Fibroblast of pulmonary artery (primary cell): ENCODE results near the gene MT1E.
A peak's percentile ranks its signal among the peaks of the same experiment; 100 is the strongest.

Source experiments
- DNase-seq: peaks from one replicate; pipeline ENCODE4 v3.0.0-alpha.2; 2010; ENCODE audit warnings: low read depth
- H3K4me3 ChIP-seq: replicated peaks from 2 replicates; pipeline ENCODE4 v1.5.1; 2011; ENCODE audit warnings: low read depth, mild to moderate bottlenecking, control low read depth, low read length, moderate library complexity
- TF ChIP-seq, protein P1 (sequence below): IDR thresholded peaks from 2 replicates; pipeline ENCODE4 v1.5.1; 2011; ENCODE audit warnings: mild to moderate bottlenecking, control low read depth, low read length, inconsistent platforms; ENCODE audit errors: missing control alignments

Gene MT1E

GRCh38 chr16:56607109-56607618, 18.4 kb upstream of the MT1E start:
- peak; percentile 99 for DNase-seq
- TF ChIP-seq, protein P1, sequence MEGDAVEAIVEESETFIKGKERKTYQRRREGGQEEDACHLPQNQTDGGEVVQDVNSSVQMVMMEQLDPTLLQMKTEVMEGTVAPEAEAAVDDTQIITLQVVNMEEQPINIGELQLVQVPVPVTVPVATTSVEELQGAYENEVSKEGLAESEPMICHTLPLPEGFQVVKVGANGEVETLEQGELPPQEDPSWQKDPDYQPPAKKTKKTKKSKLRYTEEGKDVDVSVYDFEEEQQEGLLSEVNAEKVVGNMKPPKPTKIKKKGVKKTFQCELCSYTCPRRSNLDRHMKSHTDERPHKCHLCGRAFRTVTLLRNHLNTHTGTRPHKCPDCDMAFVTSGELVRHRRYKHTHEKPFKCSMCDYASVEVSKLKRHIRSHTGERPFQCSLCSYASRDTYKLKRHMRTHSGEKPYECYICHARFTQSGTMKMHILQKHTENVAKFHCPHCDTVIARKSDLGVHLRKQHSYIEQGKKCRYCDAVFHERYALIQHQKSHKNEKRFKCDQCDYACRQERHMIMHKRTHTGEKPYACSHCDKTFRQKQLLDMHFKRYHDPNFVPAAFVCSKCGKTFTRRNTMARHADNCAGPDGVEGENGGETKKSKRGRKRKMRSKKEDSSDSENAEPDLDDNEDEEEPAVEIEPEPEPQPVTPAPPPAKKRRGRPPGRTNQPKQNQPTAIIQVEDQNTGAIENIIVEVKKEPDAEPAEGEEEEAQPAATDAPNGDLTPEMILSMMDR: no peak
- peak overlapping the region; percentile 23 for H3K4me3 ChIP-seq

- peak overlapping the region; percentile 32 for H3K4me3 ChIP-seq
- no peak for DNase-seq
- TF ChIP-seq, protein P1: no peak
Observed at GRCh38 chr16:56607675-56608042, 17.9 kb upstream of the MT1E start.

DNA sequence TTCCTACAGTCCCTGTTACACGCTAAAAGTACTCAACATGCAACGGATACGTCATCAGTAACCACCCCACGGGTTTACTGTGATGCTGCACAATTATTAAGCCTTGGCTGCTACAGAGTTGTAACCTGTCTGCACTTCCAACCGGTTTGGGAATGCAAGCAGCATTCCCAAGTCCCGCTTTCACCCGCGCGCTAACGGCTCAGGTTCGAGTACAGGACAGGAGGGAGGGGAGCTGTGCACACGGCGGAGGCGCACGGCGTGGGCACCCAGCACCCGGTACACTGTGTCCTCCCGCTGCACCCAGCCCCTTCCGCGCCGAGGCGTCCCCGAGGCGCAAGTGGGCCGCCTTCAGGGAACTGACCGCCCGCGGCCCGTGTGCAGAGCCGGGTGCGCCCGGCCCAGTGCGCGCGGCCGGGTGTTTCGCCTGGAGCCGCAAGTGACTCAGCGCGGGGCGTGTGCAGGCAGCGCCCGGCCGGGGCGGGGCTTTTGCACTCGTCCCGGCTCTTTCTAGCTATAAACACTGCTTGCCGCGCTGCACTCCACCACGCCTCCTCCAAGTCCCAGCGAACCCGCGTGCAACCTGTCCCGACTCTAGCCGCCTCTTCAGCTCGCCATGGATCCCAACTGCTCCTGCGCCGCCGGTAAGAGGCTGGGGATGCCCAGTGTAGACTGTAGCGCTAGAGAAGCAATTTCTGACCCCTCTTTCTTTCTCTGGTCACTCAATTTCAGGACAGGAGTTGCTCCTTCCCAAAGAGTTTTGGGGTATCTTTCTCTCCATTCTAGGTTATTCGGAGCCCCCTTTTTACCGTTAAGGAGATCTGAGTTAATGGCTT, 17.3 kb upstream of the MT1E start, which contains the start of gene MT2A:
TSS of gene MT2A (plus strand) at position 542 of the 833 bp plus-strand sequence. CDS start at position 614, 72 bp downstream.
- TF ChIP-seq, protein P1: no peak
- H3K4me3 ChIP-seq: peak within 1 kb of the TSS; percentile 89

GRCh38 chr16:56608876-56609462, 16.6 kb upstream of the MT1E start:
- peak overlapping the region; percentile 89 for H3K4me3 ChIP-seq
- DNase-seq: peak; percentile 24

More for the DNA sequence above, 17.3 kb upstream of the MT1E start, which contains the start of gene MT2A:
- DNase-seq: peak; percentile 97

GRCh38 chr16:56609463-56609921, 16.1 kb upstream of the MT1E start:
- peak; percentile 90 for DNase-seq
- TF ChIP-seq, protein P1: no peak
- peak overlapping the region; percentile 89 for H3K4me3 ChIP-seq

More at GRCh38 chr16:56608876-56609462, 16.6 kb upstream of the MT1E start:
- TF ChIP-seq, protein P1: no peak

DNA sequence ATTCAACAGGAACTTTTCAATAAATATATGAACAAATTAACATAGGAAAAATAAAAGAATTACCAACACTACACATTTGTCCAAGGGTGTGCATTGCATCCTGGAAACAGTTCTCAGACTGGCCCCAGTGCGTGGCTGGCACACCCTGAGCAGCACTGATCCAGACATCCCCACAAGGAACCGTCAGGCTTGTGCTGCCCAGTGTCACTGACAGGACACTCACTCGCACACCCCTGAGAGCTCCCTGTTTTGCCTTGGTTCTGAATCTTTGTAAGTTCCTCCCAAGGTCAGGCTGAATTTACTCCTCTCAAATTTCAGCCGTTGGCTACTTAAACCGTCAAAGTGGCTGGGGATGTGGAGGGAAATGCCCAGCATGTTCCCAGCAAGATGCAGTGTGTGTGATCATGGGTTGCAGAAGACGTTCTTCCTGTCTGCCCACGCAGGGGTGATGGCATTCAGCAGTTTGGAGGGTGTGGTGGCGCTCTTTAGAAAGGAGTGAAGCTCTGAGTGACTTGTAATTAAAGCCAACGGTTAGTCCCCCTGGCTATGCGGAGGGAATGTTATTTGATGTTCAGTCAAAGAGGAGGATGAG, 15.5 kb upstream of the MT1E start:
- peak overlapping the region; percentile 89 for H3K4me3 ChIP-seq
- TF ChIP-seq, protein P1: no peak
- DNase-seq: peak; percentile 95
